ENCODE results near the gene ABCB1.

- TF ChIP-seq CTCF (IDR thresholded peaks at IDR 0.05 in 4 of 5, conservative IDR thresholded peaks at IDR 0.05 in 1 of 5) (no peak), POLR2A (IDR thresholded peaks at IDR 0.05) (no peak)
These were observed 81.9 kb downstream of the ABCB1 start for GRCh38 chr7:87518735-87519134.
